Right kidney (tissue), 1 donor: ENCODE results near the gene CYRIA.

Source experiments
- DNase-seq: peaks from one replicate; pipeline ENCODE4 v3.0.0-alpha.2; 2016

Gene CYRIA

GRCh38 chr2:16650287-16651249 lies 15.1 kb downstream of the CYRIA start:
- DNase-seq, result no peak

GRCh38 chr2:16649353-16650286 lies 16.0 kb downstream of the CYRIA start:
- no peak for DNase-seq

GRCh38 chr2:16647992-16648617 lies 17.5 kb downstream of the CYRIA start:
- no peak for DNase-seq

- DNase-seq, result no peak
These were observed 19.7 kb downstream of the CYRIA start for GRCh38 chr2:16645775-16646559.

- DNase-seq, result no peak
These were observed 20.5 kb downstream of the CYRIA start for GRCh38 chr2:16645088-16645487.

GRCh38 chr2:16644221-16644925 lies 21.3 kb downstream of the CYRIA start:
- DNase-seq, result no peak

GRCh38 chr2:16643099-16643498 lies 22.5 kb downstream of the CYRIA start:
- DNase-seq, result no peak

- DNase-seq, result no peak
These were observed 23.5 kb downstream of the CYRIA start for GRCh38 chr2:16642088-16642487.

GRCh38 chr2:16641509-16641908 lies 24.1 kb downstream of the CYRIA start:
- no peak for DNase-seq

GRCh38 chr2:16640867-16641266 lies 24.8 kb downstream of the CYRIA start:
- DNase-seq, result no peak

GRCh38 chr2:16640001-16640700 lies 25.5 kb downstream of the CYRIA start:
- DNase-seq, result no peak

GRCh38 chr2:16639431-16639830 lies 26.2 kb downstream of the CYRIA start:
- DNase-seq, result no peak

GRCh38 chr2:16638946-16639345 lies 26.7 kb downstream of the CYRIA start:
- DNase-seq, result no peak

GRCh38 chr2:16637304-16637703 lies 28.3 kb downstream of the CYRIA start:
- no peak for DNase-seq

- DNase-seq, result no peak
These were observed 29.6 kb downstream of the CYRIA start for GRCh38 chr2:16635791-16636699.

- DNase-seq, result no peak
These were observed 31.8 kb downstream of the CYRIA start for GRCh38 chr2:16633621-16634430.

GRCh38 chr2:16632598-16632997 lies 33.0 kb downstream of the CYRIA start:
- DNase-seq, result no peak

GRCh38 chr2:16630463-16630862 lies 35.2 kb downstream of the CYRIA start:
- DNase-seq, result no peak
